Hepatocyte (in vitro differentiated cells): Measurements from ENCODE around the gene GUCY2C.

Source experiments
- EZH2 ChIP-seq: fragments of 200-600 bp; sonication (generic); IDR thresholded peaks from 2 replicates; pipeline ENCODE4 v1.6.1; 2016; ENCODE audit warnings: antibody characterized with exemption, mild to moderate bottlenecking, borderline replicate concordance
- EZH2phosphoT487 ChIP-seq: fragments of 200-600 bp; sonication (generic); IDR thresholded peaks from one replicate; pipeline ENCODE4 v1.6.1; 2018; ENCODE audit warnings: antibody characterized with exemption, mild to moderate bottlenecking, low read depth, moderate library complexity; ENCODE audit not compliant: unreplicated experiment, severe bottlenecking
- TF ChIP-seq, protein P1 (sequence below): fragments of 200-600 bp; sonication (generic); IDR thresholded peaks from 2 replicates; pipeline ENCODE4 v1.5.1; 2016; ENCODE audit warnings: antibody characterized with exemption, mild to moderate bottlenecking; ENCODE audit not compliant: poor library complexity

DNA sequence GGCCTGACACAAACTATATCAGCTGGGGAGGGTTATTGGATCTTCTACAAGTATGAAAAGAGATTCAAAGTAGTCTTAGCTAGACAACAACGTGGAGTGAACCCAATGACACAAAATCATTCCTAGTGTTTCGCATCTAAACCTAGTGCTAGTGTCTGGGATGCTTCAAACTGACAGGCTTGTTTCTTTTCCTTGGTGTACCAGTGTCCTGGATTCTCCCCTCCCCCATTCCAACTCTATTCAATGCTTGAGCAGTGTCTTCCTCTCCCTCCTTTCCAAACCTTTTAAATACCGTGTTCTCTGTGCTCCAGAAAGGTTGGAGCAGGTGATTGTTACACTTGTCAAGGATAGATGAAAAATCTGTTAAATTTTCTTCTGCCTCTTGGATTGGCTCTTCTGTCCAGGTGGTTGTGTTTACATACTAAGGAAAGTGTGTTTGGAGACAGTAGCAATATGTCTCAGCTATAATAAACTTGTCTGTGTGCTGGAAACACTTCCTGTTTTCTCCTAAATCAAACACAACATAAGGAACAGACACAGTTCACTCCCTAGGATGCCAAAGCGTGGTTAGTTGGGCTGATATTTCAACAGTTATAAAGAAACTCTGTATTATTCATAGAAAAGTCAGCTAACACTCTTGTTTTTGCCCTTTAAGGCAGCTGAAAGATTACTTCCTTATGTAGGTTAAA, 14.4 kb upstream of the GUCY2C start:
- TF ChIP-seq, protein P1, sequence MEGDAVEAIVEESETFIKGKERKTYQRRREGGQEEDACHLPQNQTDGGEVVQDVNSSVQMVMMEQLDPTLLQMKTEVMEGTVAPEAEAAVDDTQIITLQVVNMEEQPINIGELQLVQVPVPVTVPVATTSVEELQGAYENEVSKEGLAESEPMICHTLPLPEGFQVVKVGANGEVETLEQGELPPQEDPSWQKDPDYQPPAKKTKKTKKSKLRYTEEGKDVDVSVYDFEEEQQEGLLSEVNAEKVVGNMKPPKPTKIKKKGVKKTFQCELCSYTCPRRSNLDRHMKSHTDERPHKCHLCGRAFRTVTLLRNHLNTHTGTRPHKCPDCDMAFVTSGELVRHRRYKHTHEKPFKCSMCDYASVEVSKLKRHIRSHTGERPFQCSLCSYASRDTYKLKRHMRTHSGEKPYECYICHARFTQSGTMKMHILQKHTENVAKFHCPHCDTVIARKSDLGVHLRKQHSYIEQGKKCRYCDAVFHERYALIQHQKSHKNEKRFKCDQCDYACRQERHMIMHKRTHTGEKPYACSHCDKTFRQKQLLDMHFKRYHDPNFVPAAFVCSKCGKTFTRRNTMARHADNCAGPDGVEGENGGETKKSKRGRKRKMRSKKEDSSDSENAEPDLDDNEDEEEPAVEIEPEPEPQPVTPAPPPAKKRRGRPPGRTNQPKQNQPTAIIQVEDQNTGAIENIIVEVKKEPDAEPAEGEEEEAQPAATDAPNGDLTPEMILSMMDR = no peak
- TF ChIP-seq EZH2 = no peak
- TF ChIP-seq EZH2phosphoT487 = no peak
